HG03066 (cell line): ENCODE results near the gene ELL.

Source experiments
- ATAC-seq: cut with Tn5 transposase; IDR thresholded peaks from one replicate; pipeline ENCODE4 v1.9.1; 2021; ENCODE audit warnings: low read depth; ENCODE audit not compliant: unreplicated experiment

Gene ELL

DNA sequence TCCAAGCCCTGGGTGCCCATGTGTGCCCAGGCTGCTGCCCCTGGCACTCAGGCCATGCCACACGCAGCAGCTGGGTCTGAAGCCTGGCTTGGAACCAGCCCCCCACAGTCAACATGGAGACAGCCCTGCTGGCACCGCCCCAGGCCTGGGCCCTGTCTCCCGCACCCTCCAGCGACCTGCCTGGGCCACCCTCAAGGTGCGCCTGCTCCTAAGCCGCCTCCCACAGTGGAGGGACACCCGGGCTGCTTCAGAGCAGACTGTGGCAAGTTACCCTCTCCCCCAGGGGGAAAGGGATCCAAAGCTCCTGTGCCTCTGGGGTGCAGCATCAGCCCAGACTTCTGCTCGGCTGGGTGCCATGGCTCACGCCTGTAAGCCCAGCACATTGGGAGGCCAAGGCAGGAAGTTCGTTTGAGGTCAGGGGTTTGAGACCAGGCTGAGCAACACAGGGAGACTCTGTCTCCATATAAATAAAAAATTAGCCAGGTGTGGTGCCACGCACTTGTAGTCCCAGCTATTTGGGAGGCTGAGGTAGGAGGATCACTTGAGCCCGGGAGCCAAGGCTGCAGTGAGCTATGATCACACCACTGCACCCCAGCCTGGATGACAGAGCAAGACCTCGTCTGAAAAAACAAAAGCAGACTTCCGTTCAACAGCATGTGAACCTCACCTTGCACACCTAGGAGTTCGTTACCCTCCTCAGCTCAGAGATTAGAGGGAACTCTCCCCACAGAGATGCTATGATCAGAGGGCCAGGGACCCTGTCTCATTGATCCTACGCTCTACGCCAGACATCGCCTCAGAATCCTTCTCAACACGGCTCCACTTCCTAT, 15.6 kb downstream of the ELL start:
- ATAC-seq = no peak

DNA sequence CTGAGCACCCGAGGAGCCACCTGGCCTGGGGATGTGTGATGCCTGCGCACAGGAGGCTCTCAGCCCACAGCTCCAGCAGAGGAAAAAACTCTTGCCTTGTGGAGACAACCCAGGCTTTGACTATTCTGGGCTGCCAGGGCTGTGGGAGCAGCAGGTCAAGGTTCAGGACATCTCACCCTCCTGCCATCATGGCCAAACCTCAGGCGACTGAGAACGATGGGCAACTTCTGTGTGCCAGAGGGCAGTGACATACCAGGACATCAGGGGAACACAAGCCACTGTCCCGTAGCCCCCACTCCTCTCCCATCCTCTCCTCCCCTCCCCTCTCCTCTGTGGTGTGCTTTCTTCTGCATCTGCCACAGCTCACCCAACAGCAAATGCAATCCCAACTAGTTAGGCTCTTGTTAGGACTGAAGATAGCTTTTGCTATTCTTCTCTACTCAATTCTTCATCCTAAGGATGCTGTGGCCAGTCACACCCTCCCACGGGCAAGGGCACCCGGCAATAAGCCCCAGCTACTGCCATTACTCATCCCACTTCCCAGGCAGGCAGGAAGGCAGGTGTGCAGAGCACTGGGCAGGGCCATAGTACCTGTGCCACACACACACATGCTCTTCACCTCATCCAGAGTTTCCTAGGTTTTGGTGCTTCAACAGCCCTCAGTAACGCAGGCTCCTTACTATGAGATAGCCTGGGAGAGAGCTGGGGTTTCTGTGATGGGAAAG, 16.8 kb downstream of the ELL start:
- ATAC-seq = no peak

DNA sequence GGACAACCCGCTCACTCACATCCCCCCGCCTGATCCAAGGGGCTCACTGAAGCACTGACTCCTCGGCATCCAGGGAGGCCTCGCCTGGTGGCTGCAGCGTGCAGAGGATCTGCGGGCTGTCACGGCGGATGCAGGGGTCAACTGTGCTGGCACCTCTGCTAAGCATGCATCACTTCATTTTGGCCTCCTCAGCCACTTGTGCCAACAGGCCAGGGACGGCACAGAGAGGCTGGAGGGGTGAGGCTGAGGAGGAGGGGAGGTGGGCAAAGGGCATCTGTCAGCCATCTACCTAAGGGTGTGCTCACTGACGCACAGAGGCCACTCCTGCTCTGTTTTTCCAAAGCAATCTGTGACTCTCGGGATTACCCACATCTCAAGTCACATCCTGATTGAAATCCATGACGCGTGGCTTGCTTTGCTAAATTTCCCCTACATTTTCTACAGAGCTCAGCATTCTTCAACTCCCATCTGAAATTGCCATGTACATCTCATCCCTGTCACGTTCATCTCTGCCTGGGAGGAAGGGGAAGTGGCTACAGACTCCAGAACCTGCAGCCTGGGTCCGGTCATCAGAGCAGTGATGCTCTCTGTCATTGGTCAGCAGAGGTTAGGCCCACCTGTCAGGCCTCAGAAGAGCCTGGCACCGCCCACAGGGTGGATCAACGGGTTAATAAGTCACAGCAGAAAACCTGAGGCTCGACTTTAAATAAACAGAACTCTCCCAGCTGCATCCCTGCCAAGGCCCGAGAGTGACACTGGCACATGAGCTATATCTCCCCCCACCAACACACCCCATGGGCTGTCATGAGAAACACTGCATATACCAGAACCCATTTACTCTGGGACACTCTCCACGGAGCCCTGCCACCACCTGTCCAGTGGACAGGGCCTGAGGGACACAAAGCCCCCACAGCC, 17.6 kb downstream of the ELL start:
- ATAC-seq = no peak

DNA sequence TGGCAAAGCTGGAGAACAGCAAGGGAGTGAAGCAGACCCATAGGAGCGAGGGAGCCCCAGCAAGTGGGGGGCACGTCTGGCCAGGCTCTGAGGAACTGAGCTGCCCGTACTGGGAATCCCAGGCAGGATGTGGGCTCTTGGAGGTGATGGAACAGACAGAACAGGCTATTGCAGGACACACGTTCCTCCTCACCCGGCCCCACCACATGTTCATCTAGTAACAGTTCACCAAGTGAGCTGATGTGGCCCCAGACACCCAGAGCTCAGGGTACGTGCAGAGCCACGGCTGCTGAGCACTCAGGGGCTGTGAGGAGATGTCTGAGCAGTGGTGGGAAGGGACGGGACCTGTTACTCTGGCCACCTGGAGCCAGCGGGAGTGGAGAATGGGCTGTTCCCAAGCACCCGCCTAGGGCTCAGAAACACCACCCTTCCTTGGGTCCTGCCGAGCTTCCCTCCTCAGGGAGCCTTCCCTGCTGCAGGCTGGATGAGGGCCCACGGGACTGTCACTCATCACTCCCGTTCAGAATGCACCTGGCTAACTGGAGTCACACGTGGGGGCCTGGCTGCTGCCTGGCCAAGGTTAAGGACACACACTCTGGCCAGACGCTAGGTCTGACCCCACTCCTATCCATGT, 18.4 kb downstream of the ELL start:
- no peak for ATAC-seq

DNA sequence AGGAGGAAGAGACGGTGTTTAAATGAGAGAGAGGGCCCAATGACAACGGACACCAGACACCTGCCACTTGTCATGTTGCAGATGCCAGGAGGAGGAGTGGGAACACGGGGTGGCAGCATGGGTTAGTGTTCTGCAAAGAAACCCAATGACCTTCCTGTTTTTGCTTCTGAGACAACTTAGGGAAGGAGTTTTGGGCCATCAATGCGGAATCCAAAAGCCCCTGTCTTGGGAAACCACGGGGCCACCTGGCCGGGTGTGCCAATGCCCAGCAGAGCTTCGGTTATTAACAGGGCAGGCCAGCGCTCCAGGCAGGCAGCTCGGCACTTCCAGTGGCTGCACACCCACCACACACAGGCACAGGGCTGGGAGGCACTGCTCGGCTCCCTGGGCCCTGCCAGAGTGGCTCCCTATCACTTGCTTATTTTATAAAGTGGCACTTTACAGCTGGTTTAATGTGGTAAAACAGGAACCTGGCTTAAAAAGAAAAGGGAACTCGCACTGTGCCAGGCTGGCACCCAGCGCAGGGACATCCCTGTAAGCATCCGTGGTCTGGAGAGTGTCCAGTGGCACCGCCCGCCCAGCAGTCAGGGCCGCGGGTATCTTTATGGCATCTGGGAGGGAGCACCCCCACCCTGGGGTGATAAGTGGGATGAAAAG, 19.1 kb downstream of the ELL start:
- ATAC-seq = no peak

DNA sequence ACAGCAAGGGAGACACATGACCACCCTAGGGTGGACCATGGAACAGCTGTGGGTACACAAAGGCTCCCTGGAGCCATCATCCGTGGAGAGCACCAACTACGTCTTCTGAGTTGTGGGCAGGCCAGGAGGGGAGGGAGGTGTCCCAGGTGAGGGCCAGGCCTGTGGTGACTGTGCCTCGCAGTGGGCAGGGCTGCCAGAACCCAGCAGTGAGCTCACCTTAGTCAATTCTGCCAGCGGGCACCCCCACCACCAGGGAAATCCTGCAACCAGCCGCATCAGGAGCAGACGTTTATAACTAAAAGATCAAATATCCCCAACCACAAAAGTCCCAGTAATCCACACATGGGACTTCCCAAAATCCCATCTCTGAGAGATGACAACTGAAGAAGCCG, 19.6 kb downstream of the ELL start:
- no peak for ATAC-seq

DNA sequence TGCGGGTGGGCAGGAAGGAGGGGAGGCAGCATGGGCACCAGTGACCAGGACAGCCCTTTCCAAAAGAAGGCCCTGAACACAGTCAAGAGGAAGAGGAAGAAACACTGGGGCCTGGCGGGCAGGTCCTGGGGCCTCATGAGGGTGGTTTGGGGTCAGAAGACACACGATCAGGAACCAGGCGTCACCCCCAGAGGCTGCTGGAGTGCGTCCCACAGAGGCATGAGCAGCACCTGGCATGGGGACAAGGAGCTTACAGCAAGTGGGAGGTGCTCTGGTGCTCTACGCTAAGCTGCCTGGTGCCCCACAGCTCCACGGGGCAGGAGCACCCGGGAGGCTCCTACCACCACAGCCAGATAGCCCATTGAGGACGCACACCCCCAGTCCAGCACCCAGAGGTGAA, 20.0 kb downstream of the ELL start:
- no peak for ATAC-seq

DNA sequence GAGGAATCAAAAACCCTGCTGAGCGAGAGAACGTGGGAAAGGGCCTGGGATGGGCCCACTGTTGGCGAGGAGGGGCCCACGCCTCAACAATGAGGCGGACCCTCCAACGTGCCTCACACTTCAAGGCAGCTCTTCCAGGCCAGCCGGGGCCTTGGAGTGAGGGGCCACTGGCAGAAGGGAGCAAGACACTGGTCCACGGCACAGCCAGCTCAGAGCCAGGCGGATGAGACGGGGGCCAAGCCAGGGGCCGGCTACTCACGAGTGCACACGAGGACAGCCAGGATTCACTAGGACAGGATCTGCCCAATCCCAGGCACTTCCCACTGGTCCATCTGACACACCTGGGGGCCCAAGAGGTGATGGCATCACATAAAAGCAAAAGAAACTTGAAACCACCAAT, 20.5 kb downstream of the ELL start:
- no peak for ATAC-seq

DNA sequence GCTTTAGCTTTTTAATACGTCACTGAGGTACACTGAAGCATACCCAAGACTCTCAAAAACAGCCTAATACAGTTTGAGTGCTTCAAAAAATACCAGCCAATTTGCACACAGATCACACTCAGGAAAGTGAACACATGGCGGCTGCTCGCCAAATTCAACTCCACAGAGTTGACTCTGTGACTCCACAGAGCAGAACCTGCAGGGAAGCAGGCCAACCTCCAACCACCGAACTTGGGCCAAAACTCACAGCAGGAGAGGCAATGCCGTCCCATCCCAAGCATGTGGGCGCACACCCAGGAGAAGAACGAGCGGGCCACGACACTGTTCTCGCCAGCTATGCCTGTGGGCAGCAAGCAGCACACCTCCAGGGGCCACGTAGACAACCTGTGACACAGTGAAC, 21.1 kb downstream of the ELL start:
- no peak for ATAC-seq

DNA sequence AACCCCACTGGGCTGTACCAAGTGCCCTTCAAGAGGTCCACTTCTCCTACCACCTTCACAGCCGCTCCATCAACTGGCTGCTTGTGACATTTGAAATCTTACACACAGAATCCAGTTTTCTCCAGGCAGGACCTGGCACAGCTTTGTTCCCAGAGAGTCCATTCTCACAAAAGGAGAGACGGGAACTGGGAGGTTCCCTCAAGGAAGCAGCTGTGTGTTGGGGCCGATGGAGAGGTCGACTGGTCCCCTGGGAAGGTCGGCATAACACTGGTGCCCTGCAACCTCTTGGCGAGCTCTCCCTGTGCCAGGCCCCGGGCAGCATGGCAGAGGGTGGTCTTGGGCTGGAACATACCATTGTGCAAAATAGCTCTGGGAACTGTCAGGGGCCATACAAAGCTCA, 21.5 kb downstream of the ELL start:
- no peak for ATAC-seq

DNA sequence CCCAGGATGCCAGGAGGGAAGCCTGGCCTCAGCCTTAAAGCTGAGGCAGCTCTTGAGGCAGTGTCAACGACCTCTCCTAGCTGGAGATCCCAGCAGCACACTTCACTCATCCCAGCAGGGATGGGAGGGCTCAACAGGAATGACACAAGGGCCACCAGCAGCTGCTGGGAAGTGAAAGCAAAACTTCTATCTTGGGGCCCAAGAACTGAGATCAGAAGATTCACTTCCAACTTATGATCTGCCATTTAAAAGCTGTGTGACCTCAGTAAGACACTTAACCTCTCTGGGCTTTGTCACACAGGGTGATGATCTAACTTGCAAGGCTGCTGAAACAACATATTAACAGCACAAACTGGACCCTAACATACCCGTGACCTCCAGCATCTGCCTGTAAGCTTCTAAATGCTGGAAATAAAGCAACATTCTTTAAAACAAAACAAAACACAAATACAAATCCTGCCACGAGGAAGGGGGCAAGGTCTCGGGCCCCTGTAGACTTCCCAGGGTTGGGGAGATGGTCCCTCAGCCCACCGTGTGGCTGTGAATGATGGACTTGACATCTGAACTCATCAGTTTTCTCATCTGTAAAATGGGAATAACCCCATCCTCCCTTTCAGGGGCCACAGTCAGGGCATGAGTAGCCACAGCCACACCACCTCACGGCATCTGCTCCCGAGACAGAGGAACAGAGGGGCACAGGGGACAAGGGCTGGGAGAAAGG, 22.7 kb downstream of the ELL start:
- no peak for ATAC-seq

DNA sequence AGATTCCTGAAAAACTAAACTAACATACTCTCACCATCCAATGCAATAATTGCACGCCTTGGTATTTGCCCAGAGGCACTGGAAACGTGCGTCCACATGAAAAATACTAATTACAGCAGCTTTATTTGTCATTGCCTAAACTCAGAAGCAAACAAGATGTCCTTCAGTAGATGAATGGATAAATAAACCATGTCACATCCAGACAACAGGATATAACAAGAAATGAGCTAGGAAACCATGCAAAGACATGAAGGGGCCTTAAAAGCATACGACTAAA, 25.0 kb downstream of the ELL start:
- ATAC-seq = no peak

DNA sequence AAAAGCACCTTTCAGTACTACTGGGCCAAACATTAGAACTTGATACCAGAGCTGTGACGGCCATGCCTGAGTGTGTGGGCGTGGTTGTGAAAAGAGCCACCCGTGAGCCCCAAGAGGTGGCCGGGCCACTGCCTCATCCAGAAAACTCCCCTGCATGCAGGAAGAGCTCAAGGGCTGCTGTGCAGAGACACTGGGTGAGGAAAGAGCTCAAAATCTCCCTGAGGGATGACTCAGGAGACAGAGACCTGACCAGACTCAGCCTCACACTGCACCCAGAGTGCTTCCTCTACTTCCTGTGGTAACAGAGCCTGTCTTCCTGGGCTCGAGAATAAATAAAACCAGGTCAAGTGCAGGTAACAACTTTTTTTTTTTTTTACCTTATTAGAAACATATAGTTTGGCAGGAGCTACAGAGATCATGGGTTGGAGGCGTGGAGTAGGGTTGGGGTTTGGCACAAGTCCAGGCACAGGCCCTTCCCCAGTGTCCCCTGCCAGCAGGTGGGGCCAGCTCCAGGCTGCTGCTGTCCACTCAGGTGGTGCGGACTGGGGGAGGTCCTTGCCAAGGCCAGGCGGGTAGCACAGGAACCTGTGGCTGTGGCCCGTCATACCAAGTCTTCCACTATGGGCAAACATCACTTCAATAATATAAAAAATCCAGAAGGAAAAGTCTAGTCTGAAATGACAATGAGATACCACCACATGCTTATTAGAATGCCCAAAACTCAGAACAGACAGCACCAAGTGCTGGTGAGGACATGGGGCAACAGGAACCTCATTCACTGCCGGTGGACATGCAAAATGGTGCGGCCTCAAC, 25.5 kb downstream of the ELL start:
- no peak for ATAC-seq

DNA sequence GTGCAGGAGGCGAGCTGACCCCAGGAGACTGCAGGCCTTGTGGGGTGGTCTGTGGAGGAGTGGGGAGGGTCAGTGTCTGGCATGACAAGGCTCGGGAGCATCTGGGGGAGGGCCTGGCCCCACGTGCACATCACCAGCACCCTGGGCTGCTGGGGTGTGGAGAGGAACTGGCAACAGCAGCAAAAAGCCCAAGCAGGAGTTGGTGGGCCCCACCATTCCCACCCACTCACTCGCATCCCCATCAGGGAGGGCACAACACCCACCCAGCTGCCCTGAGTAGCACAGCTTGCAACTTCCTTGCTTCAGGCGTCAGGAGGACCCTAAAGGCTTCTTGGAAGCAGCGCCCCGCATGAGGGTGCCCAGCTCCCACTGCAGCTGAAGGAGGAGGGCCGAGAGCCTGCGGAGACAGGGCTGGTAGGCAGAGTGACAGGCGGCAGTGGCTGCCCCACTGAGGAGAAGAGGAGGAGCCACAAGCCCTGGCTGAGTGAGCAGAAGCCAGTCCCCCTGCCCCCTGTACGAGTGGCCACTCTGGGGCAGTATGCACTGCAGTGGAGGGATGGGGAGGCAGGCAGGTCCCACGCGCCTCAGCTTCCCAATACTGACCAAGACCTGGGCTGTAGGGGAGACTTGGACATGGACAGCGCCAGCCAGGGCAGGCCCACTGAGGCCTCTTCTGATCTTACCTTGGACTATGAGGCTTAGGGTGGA, 26.5 kb downstream of the ELL start:
- no peak for ATAC-seq

DNA sequence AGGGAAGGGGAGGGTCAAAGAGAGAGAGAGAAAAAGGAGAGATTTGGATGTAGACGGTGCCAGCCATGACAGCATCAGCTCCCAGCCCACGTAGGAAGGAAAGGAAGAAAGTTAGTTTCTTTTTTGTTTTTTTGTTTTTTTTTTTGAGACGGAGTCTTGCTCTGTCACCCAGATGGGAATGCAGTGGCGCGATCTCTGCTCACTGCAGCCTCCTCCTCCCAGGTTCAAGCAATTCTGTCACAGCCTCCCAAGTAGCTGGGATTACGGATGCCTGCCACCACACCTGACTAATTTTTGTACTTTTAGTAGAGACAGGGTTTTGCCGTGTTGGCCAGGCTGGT, 27.6 kb downstream of the ELL start:
- no peak for ATAC-seq

DNA sequence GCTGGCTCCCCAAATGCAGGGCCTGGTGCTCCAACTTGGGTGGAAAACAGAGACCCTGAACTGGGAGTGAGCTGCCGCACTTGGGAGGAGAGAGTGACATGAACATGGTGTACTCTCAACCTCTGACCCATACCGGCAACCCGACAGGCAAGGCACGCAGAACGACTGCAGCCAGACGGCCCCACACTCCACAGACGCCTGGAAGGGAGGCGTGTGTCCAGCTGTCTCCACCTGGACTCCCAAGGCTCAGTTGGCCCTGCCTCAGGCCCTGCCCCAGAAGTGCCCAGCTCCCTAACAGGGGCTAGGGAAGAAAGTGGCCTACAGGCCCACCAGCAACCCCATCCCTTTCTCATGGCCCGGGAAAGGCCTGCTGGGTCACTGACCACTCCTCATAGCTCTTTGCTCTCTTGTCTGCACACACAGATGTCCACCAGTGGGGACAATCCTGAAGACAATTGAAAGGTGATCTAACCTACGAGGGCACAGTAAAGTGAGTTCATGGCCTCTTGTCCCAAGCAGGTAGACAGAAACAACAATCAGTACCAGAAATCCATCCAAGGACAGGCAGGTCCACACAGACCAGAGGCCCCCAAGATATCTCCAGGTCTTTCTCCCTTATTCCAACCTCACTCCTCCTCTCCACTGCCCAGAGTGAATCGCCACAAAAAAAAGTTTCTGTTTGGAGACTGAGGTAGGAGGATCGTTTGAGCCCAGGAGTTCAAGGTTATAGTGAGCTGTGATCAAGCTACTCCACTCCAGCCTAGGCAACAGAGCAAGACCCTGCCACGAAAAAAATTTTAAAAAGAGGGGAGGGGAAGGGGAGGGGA, 28.2 kb downstream of the ELL start:
- no peak for ATAC-seq
